ENCODE measurements around the gene ASAP2.

The ASAP2 gene

DNA sequence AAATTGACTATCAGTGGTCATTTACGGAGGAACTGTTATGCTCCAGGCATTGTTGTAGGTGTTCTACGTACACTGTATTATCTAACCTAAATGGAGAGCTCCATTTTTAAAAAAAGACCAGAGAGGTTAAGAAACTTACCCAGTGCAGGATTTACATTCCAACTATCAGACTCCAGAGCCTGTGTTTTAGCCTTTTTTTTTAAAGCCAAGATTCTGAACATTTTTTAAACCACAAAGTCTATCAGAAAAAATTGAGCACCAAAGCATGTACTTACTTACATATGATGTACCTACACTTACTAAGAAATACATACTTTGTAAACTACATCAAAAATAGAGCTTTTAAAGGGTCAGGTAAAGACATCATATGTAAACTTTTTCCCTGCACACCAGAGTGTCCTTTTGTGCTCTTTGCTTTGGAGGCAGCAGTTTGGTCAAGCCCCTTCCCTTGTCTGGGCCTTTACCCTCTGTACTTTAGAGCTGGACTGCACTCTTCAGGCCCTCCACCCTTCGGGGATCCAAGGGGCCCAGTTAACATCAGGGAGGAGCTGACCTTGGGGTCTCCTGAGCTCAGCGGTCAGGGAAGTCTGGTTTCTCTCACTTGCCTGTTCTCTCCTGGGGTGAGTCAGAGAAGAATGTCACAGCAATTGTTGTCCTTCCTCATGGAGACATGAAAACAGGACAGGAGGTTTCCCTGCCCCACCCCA lies 158.3 kb downstream of the ASAP2 start:
- DNase-seq (ENCODE audit: low spot score), result no peak
- no peak for TF ChIP-seq CTCF (IDR thresholded peaks at IDR 0.05; ENCODE audit: extremely low read depth, insufficient read depth, missing control alignments)
- in situ Hi-C loops (cut with MboI; ENCODE audit: low pct_unique_long_range_greater_than_20kb, low sequenced_read_pairs, unreplicated experiment), result no loop called here

DNA sequence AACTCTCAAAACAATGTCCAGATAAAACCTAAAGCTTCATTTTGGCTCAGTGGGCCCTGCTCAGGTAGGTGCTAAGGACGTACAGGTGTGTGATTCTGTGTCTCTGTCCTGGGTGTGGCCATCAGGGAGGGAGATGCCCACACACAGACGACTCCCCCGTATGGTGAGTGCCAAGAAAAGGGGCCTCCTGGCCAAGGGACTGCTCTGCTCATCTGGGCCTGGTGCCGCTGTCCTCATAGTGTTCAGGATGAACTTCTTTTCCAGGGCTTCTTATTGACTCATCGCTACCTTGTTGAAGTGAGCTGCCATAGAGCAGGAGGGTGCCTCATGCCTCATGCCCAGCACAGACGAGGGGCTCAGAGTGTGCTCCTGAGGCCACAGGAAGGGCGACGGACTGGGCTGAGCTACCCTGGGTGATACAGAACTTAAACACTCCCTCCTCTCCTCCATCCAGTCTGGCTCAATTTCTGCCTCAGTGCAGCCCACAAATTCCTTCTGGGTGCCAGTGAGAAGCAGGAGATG lies 158.9 kb downstream of the ASAP2 start:
- in situ Hi-C loops (cut with MboI; ENCODE audit: low pct_unique_long_range_greater_than_20kb, low sequenced_read_pairs, unreplicated experiment), result no loop called here
- no peak for DNase-seq (ENCODE audit: low spot score)
- no peak for TF ChIP-seq CTCF (IDR thresholded peaks at IDR 0.05; ENCODE audit: extremely low read depth, insufficient read depth, missing control alignments)

- DNase-seq (ENCODE audit: low spot score), result no peak
- in situ Hi-C loops (cut with MboI; ENCODE audit: low pct_unique_long_range_greater_than_20kb, low sequenced_read_pairs, unreplicated experiment), result no loop called here
- no peak for TF ChIP-seq CTCF (IDR thresholded peaks at IDR 0.05; ENCODE audit: extremely low read depth, insufficient read depth, missing control alignments)
Measured at GRCh38 chr2:9366026-9366425, 159.4 kb downstream of the ASAP2 start.

- DNase-seq (ENCODE audit: low spot score), result no peak
- in situ Hi-C loops (cut with MboI; ENCODE audit: low pct_unique_long_range_greater_than_20kb, low sequenced_read_pairs, unreplicated experiment), result no loop called here
- TF ChIP-seq CTCF (IDR thresholded peaks at IDR 0.05; ENCODE audit: extremely low read depth, insufficient read depth, missing control alignments), result no peak
Measured at GRCh38 chr2:9370746-9371145, 164.1 kb downstream of the ASAP2 start.

DNA sequence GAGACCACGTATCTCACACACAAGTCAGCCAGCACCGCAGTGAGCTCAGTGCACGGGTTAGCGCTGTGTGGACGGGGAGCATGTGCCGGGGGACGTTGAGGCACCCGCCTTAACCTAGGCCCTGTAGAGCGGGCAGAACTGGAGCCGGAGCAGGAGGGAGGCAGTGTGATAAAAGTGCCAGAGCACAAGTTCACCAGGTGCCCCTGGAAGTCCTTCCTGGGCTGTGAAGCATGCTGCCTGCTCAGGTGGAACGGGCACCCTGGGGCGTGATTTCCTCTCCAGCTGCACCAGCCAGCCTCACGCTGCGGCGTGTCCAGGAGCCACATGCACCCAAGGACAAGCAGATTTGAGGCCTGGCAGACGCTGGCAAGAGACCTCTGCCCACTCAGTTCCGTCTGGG lies 166.4 kb downstream of the ASAP2 start:
- TF ChIP-seq CTCF (IDR thresholded peaks at IDR 0.05; ENCODE audit: extremely low read depth, insufficient read depth, missing control alignments), result no peak
- DNase-seq (ENCODE audit: low spot score), result no peak
- in situ Hi-C loops (cut with MboI; ENCODE audit: low pct_unique_long_range_greater_than_20kb, low sequenced_read_pairs, unreplicated experiment), result no loop called here

- no peak for DNase-seq (ENCODE audit: low spot score)
- in situ Hi-C loops (cut with MboI; ENCODE audit: low pct_unique_long_range_greater_than_20kb, low sequenced_read_pairs, unreplicated experiment), result no loop called here
- no peak for TF ChIP-seq CTCF (IDR thresholded peaks at IDR 0.05; ENCODE audit: extremely low read depth, insufficient read depth, missing control alignments)
Measured at GRCh38 chr2:9373476-9373875, 166.9 kb downstream of the ASAP2 start.

Data from GM13977 (cell line).